Mucosa of rectum (tissue), 2 donors: ENCODE data around the gene CDKL5.
A peak's percentile ranks its signal among the peaks of the same experiment; 100 is the strongest.
"Not testable (repeated sequence)": the region's sequence is repeated elsewhere in the genome, so short reads cannot be mapped to it uniquely, and the experiment has no call there.

ENCODE experiments used
- H3K27ac ChIP-seq, 2 donors: one replicate each; pipeline ENCODE4 v1.7.0; 2013; ENCODE audit warnings: inconsistent platforms in 2 of 2, low read depth in 2 of 2, low read length in 2 of 2
- H3K27me3 ChIP-seq, 2 donors: one replicate each; pipeline ENCODE4 v1.7.0; 2013; ENCODE audit warnings: low read length in 2 of 2; ENCODE audit not compliant: control insufficient read depth in 2 of 2, insufficient read depth in 2 of 2
- H3K36me3 ChIP-seq, 2 donors: one replicate each; pipeline ENCODE4 v1.7.0; 2013; ENCODE audit warnings: low read length in 2 of 2; ENCODE audit not compliant: control insufficient read depth in 2 of 2, insufficient read depth in 2 of 2
- H3K4me1 ChIP-seq, 2 donors: one replicate each; pipeline ENCODE4 v1.7.0; 2013; ENCODE audit warnings: low read length in 2 of 2, mild to moderate bottlenecking in 1 of 2; ENCODE audit not compliant: control insufficient read depth in 2 of 2, insufficient read depth in 2 of 2
- H3K4me3 ChIP-seq, 2 donors: one replicate each; pipeline ENCODE4 v1.7.0; 2013; ENCODE audit warnings: low read length in 2 of 2
- H3K9ac ChIP-seq, 2 donors: one replicate each; pipeline ENCODE4 v1.7.0; 2013; ENCODE audit warnings: low read length in 2 of 2, low read depth in 1 of 2, mild to moderate bottlenecking in 1 of 2
- H3K9me3 ChIP-seq, 2 donors: one replicate each; pipeline ENCODE4 v1.7.0; 2013; ENCODE audit warnings: low read length in 2 of 2; ENCODE audit not compliant: control insufficient read depth in 2 of 2
- donor health status: healthy.
- donor health status: Normal muscosa, but diverticular disease.

Gene CDKL5

GRCh38 chrX:18422886-18423285 is 2.5 kb upstream of the CDKL5 start:
- no peaks in the 10 kb centered on the region for H3K27me3 ChIP-seq

GRCh38 chrX:18424482-18425198 is 768 bp upstream of the CDKL5 start:
- peaks cover 0 to 2% of the 10 kb centered on the region in 2 donors for H3K27me3 ChIP-seq
- no peak overlapping the region for H3K27ac ChIP-seq
- H3K36me3 ChIP-seq, result no peaks in the 10 kb centered on the region
- H3K4me3 ChIP-seq, result peak overlapping the region; percentile 76 to 80
- no peaks in the 10 kb centered on the region for H3K4me1 ChIP-seq
- H3K9ac ChIP-seq, result peak overlapping the region in 1 of 2 donors; percentile 16
- no peaks in the 10 kb centered on the region for H3K9me3 ChIP-seq

More at GRCh38 chrX:18422886-18423285, 2.5 kb upstream of the CDKL5 start:
- Histone ChIP-seq H3K4me1 (no peaks in the 10 kb centered on the region), H3K9me3 (no peaks in the 10 kb centered on the region), H3K9ac (no peak overlapping the region), H3K27ac (no peak overlapping the region), H3K4me3 (no peak overlapping the region), H3K36me3 (no peaks in the 10 kb centered on the region)

GRCh38 chrX:18426004-18426320 is 554 bp downstream of the CDKL5 start:
- H3K4me1 ChIP-seq, result no peaks in the 10 kb centered on the region
- no peak overlapping the region for H3K27ac ChIP-seq

GRCh38 chrX:18428006-18428405 is 2.6 kb downstream of the CDKL5 start:
- H3K27ac ChIP-seq, result no peak overlapping the region
- H3K4me3 ChIP-seq, result no peak overlapping the region

More at GRCh38 chrX:18426004-18426320, 554 bp downstream of the CDKL5 start:
- H3K36me3 ChIP-seq, result no peaks in the 10 kb centered on the region
- peaks cover 0 to 2% of the 10 kb centered on the region in 2 donors for H3K27me3 ChIP-seq
- H3K9ac ChIP-seq, result peak overlapping the region; percentile 47 to 77
- H3K9me3 ChIP-seq, result no peaks in the 10 kb centered on the region
- peak overlapping the region; percentile 63 to 76 for H3K4me3 ChIP-seq

GRCh38 chrX:18433288-18433687 is 7.9 kb downstream of the CDKL5 start:
- not testable (repeated sequence) for H3K4me3 ChIP-seq, H3K4me1 ChIP-seq, H3K27ac ChIP-seq, H3K27me3 ChIP-seq, H3K9me3 ChIP-seq, H3K36me3 ChIP-seq, H3K9ac ChIP-seq

More at GRCh38 chrX:18428006-18428405, 2.6 kb downstream of the CDKL5 start:
- Histone ChIP-seq H3K27me3 (peaks cover 0 to 2% of the 10 kb centered on the region in 2 donors), H3K9me3 (no peaks in the 10 kb centered on the region), H3K9ac (no peak overlapping the region), H3K4me1 (no peaks in the 10 kb centered on the region), H3K36me3 (no peaks in the 10 kb centered on the region)

- Histone ChIP-seq H3K9me3 (no peaks in the 10 kb centered on the region), H3K27me3 (no peaks in the 10 kb centered on the region), H3K36me3 (no peaks in the 10 kb centered on the region), H3K4me1 (no peaks in the 10 kb centered on the region), H3K4me3 (no peak overlapping the region), H3K9ac (no peak overlapping the region), H3K27ac (no peak overlapping the region)
Measured at GRCh38 chrX:18434896-18435295, 9.5 kb downstream of the CDKL5 start.

- Histone ChIP-seq H3K9ac (no peak overlapping the region), H3K36me3 (no peaks in the 10 kb centered on the region), H3K4me3 (no peak overlapping the region), H3K9me3 (no peaks in the 10 kb centered on the region), H3K27me3 (no peaks in the 10 kb centered on the region), H3K27ac (no peak overlapping the region), H3K4me1 (no peaks in the 10 kb centered on the region)
Measured at GRCh38 chrX:18436017-18436416, 10.6 kb downstream of the CDKL5 start.

GRCh38 chrX:18440835-18441234 is 15.4 kb downstream of the CDKL5 start:
- Histone ChIP-seq H3K4me1 (no peaks in the 10 kb centered on the region), H3K4me3 (no peak overlapping the region), H3K27me3 (no peaks in the 10 kb centered on the region), H3K9ac (no peak overlapping the region), H3K36me3 (no peaks in the 10 kb centered on the region), H3K9me3 (no peaks in the 10 kb centered on the region), H3K27ac (no peak overlapping the region)

- no peak overlapping the region for H3K4me3 ChIP-seq
- H3K9me3 ChIP-seq, result no peaks in the 10 kb centered on the region
- no peak overlapping the region for H3K9ac ChIP-seq
- no peak overlapping the region for H3K27ac ChIP-seq
- H3K27me3 ChIP-seq, result no peaks in the 10 kb centered on the region
- H3K4me1 ChIP-seq, result no peaks in the 10 kb centered on the region
- no peaks in the 10 kb centered on the region for H3K36me3 ChIP-seq
Measured at GRCh38 chrX:18441780-18442367, 16.5 kb downstream of the CDKL5 start.

- Histone ChIP-seq H3K36me3 (no peaks in the 10 kb centered on the region), H3K4me3 (no peak overlapping the region), H3K27me3 (no peaks in the 10 kb centered on the region), H3K9me3 (no peaks in the 10 kb centered on the region), H3K4me1 (no peaks in the 10 kb centered on the region), H3K9ac (no peak overlapping the region), H3K27ac (no peak overlapping the region)
Measured at GRCh38 chrX:18448416-18448815, 23.0 kb downstream of the CDKL5 start.
